DMS153 treated with DMSO at 0.1 percent for 48 hours (cell line): ENCODE data around the gene MADCAM1.

Experiments used
- DNase-seq: peaks from one replicate; lab custom pipeline; 2025; ENCODE audit not compliant: unreplicated experiment; lab: John Stamatoyannopoulos, UW

Gene MADCAM1

GRCh38 chr19:508204-509150, 12.2 kb downstream of the MADCAM1 start:
- DNase-seq = no peak

- DNase-seq = peak; percentile 19
These were observed 14.4 kb downstream of the MADCAM1 start for GRCh38 chr19:510606-511100.

DNA sequence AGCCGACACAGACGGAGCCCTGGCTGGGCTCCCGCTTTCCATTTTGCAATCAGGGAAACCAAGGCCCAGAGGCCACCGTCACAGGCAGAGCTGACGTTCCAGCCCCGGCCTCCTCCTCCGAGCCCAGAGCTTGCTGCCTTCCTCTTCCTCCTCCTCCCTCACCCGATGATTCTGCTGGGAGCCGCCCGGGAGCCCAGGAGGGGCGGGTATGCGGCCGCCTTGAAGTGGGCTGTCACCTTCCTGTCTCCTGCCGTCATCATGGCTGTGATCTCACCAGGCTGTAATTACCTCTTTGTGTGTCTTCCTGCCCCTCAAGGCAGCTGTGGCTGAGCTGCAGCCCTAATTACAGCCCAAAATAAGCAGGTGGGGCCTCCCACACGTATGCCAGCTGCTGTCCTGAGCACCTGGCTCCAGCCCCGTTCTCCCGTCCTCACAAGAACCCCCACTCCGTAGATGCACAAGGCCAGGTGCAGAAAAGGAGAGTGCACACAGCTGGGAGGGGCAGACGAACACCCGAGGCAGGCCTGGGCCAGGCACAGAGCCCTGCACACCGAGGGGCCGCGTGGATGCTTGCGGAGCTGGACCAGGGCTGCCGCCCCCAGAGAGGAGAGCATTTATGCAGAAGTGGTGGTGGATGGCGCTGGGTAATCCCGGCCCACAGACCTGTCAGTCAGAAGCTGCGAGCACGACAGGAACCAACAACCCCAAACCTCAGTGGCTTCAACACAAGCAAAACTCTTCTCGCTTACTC, 15.0 kb downstream of the MADCAM1 start:
- DNase-seq = peak; percentile 40

- peak; percentile 17 for DNase-seq
These were observed 16.5 kb downstream of the MADCAM1 start for GRCh38 chr19:512547-513365.

DNA sequence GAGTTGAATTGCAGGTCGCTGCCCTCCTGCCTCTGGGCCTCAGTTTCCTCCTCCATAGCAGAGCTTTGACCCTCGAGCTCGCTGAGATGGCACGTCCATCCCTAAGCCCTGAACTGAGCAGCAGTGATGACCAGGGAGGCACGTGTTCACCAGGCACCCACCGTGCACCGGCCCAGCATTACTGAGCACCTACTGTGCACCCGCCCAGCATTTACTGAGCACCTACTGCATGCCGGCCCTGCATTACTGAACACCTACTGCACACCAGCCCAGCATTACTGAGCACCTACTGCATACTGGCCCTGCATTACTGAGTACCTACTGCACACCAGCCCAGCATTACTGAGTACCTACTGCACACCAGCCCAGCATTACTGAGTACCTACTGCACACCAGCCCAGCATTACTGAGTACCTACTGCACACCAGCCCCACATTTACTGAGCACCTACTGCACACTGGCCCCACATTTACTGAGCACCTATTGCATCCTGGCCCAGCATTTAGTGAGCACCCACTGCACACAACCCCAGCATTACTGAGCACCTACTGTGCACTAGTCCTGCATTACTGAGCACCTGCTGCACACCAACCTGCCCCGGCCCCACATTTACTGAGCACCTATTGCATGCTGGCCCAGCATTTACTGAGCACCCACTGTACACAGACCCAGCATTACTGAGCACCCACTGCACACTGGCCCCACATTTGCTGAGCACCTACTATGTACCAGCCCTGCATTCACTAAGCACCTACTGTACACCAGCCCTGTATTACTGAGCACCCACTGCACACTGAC, 17.3 kb downstream of the MADCAM1 start:
- no peak for DNase-seq

- DNase-seq = no peak
These were observed 17.9 kb downstream of the MADCAM1 start for GRCh38 chr19:514166-514663.

DNA sequence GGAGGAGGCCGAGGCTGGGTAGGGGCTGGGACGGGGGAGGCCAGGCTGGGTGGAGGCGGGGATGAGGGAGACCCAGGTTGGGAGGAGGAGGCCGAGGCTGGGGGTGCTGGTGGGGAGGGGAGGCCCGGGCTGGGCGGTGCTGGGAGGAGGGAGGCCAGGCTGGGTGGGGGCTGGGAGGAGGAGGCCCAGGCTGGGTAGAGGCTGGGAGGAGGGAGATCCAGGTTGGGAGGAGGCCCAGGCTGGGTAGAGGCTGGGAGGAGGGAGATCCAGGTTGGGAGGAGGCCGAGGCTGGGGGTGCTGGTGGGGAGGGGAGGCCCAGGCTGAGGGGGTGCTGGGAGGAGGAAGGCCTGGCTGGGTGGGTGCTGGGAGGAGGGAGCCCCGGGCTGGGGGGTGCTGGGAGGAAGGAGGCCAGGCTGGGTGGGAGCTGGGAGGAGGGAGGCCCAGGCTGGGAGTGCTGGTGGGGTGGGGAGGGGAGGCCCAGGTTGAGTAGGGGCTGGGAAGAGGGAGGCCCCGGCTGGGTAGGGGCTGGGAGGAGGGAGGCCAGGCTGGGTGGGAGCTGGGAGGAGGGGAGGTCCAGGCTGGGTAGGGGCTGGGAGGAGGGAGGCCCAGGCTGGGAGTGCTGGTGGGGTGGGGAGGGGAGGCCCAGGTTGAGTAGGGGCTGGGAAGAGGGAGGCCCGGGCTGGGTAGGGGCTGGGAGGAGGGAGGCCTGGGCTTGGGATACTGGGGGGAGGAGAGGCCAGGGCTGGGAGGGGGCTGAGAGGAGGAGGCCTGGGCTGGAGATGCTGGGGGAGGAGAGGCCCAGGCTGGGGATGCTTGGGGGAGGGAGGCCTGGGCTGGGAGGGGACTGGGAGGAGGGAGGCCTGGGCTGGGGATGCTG, 21.7 kb downstream of the MADCAM1 start:
- DNase-seq = no peak

- no peak for DNase-seq
These were observed 22.4 kb downstream of the MADCAM1 start for GRCh38 chr19:518598-519231.

GRCh38 chr19:519449-519865, 23.2 kb downstream of the MADCAM1 start:
- no peak for DNase-seq

DNA sequence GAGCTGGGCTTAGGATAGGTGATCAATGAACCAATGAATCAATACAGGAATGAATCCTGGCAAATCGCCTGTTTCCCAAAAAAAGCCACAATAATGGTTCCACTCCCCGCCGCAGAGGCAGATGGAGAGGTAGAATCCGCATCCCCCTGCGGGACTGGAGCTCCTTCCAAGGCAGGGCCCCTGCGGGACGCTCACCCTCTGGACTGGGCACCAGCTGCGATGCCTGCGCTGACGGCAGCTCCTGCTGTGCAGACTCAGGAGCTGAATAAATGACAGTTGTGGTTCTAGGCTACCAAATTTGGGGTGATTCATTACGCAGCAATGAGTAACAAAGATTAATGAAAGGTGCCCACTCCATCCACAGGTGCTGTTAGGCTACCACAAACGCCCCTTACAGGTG, 26.4 kb downstream of the MADCAM1 start:
- no peak for DNase-seq

GRCh38 chr19:524062-524674, 27.9 kb downstream of the MADCAM1 start:
- DNase-seq = no peak

DNA sequence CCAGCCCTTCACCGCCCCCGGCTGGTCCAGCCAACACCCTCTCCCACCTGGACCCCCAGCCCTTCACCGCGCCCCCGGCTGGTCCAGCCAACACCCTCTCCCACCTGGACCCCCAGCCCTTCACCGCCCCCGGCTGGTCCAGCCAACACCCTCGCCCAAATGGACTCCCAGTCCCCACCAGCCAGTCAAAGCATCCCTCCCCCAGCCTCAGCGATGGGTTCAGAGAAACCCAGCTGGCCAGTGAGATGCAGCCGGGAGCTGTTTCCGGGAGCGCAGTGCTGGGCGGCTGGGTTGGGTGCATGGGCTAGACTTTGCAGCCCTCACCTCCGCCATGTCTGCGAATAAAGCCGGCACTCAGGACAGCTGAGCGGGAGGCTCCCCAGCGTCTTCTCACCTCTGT, 28.7 kb downstream of the MADCAM1 start:
- DNase-seq = no peak

DNA sequence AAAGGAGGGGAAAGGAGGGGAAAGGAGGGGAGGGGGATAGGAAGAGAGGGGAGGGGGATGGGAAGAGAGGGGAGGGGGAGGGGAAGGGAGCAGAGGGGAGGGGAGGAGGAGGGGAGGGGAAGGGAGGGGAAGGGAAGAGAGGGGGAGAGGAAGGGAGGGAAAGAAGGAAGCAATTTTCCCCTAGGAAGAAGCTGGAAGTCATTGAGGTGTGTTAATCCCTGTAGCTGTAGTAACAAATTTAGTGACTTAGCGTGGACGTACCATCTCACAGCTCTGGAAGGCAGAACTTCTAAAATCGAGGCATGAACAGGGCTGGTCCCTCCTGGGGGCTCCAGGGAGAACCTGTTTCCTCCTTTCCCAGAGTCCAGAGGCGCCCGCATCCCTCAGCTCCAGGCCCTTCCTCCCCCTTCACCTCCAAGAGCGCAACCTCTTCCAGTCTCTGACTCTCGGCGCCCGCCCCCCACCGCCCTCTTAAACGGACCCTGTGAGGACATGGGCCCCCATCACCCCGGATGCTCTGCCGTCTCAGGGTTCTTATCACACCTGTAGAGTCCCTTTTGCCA, 29.7 kb downstream of the MADCAM1 start:
- no peak for DNase-seq

GRCh38 chr19:530134-531008, 34.1 kb downstream of the MADCAM1 start:
- no peak for DNase-seq

- DNase-seq = peak; percentile 25
These were observed 34.9 kb downstream of the MADCAM1 start for GRCh38 chr19:531009-531752.
